HEK293 (cell line): ENCODE data around the gene CRTC2.

Source experiments
- CTCF ChIA-PET: fragments of 350-600 bp; formaldehyde crosslinking; extraction: SDS; loops from one replicate; lab custom pipeline; 2021; ENCODE audit warnings: antibody characterized with exemption; lab: Yijun Ruan, JAX
- POLR2A ChIA-PET: fragments of 300-600 bp; formaldehyde crosslinking; extraction: SDS; loops from one replicate; lab custom pipeline; 2020; ENCODE audit warnings: antibody characterized with exemption, inconsistent platforms; lab: Yijun Ruan, JAX
- H3K27ac ChIP-seq: fragments of 200-500 bp; sonication (Bioruptor generic); 2 replicates; pipeline ENCODE4 v1.5.1; 2014; ENCODE audit warnings: low read depth, low read length, control low read depth, inconsistent platforms; ENCODE audit errors: extremely low read depth
- H3K36me3 ChIP-seq, 2 experiments: fragments of 200-500 bp in 1 of 2; sonication (Bioruptor generic) in 1 of 2; 1 replicate in 1 of 2; 2 replicates in 1 of 2; pipeline ENCODE4 v1.5.1; 2014 to 2017; ENCODE audit warnings: inconsistent platforms in 2 of 2, low read length in 2 of 2; ENCODE audit not compliant: control insufficient read depth in 2 of 2, insufficient read depth in 1 of 2
- H3K4me1 ChIP-seq: fragments of 200-500 bp; sonication (Bioruptor generic); 2 replicates; pipeline ENCODE4 v1.5.1; 2014; ENCODE audit warnings: mild to moderate bottlenecking, low read length, inconsistent platforms; ENCODE audit not compliant: control insufficient read depth, insufficient read depth
- H3K4me3 ChIP-seq: 2 replicates; pipeline ENCODE4 v1.5.1; 2011; ENCODE audit warnings: low read depth, mild to moderate bottlenecking, control low read depth, low read length, moderate library complexity
- H3K9me3 ChIP-seq: fragments of 200-500 bp; sonication (Bioruptor generic); 2 replicates; pipeline ENCODE4 v1.5.1; 2014; ENCODE audit warnings: low read depth, low read length, inconsistent platforms; ENCODE audit not compliant: control insufficient read depth, insufficient read depth
- KLF9 ChIP-seq: fragments of 450-650 bp; formaldehyde crosslinking; IDR thresholded peaks from 2 replicates; pipeline ENCODE4 v1.5.1; 2016; ENCODE audit warnings: missing biosample characterization, missing genetic modification characterization, low read depth
- MEIS1 ChIP-seq: sonication (generic); formaldehyde crosslinking; IDR thresholded peaks from 2 replicates; pipeline ENCODE4 v1.8.1; 2022; ENCODE audit warnings: missing genetic modification reagents, mild to moderate bottlenecking, borderline replicate concordance
- OSR2 ChIP-seq: fragments of 450-650 bp; formaldehyde crosslinking; IDR thresholded peaks from 2 replicates; pipeline ENCODE4 v1.5.1; 2016; ENCODE audit warnings: missing biosample characterization, missing genetic modification characterization
- SCRT1 ChIP-seq: fragments of 450-650 bp; formaldehyde crosslinking; IDR thresholded peaks from 2 replicates; pipeline ENCODE4 v1.5.1; 2016; ENCODE audit warnings: missing biosample characterization, missing genetic modification characterization, borderline replicate concordance
- SP3 ChIP-seq: fragments of 450-650 bp; formaldehyde crosslinking; IDR thresholded peaks from 2 replicates; pipeline ENCODE4 v1.5.1; 2016; ENCODE audit warnings: missing biosample characterization, missing genetic modification characterization
- ZEB2 ChIP-seq: fragments of 450-650 bp; formaldehyde crosslinking; IDR thresholded peaks from 2 replicates; pipeline ENCODE4 v1.5.1; 2016; ENCODE audit warnings: missing biosample characterization, missing genetic modification characterization
- ZFHX2 ChIP-seq: fragments of 450-650 bp; formaldehyde crosslinking; conservative IDR thresholded peaks from 2 replicates; pipeline ENCODE4 v1.5.1; 2016; ENCODE audit warnings: missing biosample characterization, missing genetic modification characterization
- ZNF112 ChIP-seq: fragments of 450-650 bp; formaldehyde crosslinking; IDR thresholded peaks from 2 replicates; pipeline ENCODE4 v1.5.0; 2017; ENCODE audit warnings: missing biosample characterization, missing genetic modification characterization
- ZNF146 ChIP-seq: fragments of 450-650 bp; formaldehyde crosslinking; IDR thresholded peaks from 2 replicates; pipeline ENCODE4 v1.5.1; 2016; ENCODE audit warnings: missing biosample characterization, missing genetic modification characterization
- ZNF202 ChIP-seq: fragments of 450-650 bp; formaldehyde crosslinking; IDR thresholded peaks from 2 replicates; pipeline ENCODE4 v1.5.1; 2016; ENCODE audit warnings: missing biosample characterization, missing genetic modification characterization, borderline replicate concordance
- ZNF529 ChIP-seq: fragments of 450-650 bp; formaldehyde crosslinking; IDR thresholded peaks from 2 replicates; pipeline ENCODE4 v1.5.1; 2017; ENCODE audit warnings: missing genetic modification characterization, missing biosample characterization; ENCODE audit not compliant: insufficient replicate concordance
- ZNF544 ChIP-seq: fragments of 450-650 bp; formaldehyde crosslinking; IDR thresholded peaks from 2 replicates; pipeline ENCODE4 v1.5.0; 2017; ENCODE audit warnings: missing biosample characterization, missing genetic modification characterization
- ZNF555 ChIP-seq: fragments of 450-650 bp; formaldehyde crosslinking; conservative IDR thresholded peaks from 2 replicates; pipeline ENCODE4 v1.5.1; 2017; ENCODE audit warnings: missing biosample characterization, mild to moderate bottlenecking, missing genetic modification characterization, inconsistent platforms
- ZNF600 ChIP-seq: fragments of 450-650 bp; formaldehyde crosslinking; IDR thresholded peaks from 2 replicates; pipeline ENCODE4 v1.5.1; 2016; ENCODE audit warnings: missing biosample characterization, missing genetic modification characterization
- ZNF837 ChIP-seq: fragments of 450-650 bp; formaldehyde crosslinking; IDR thresholded peaks from 2 replicates; pipeline ENCODE4 v1.5.1; 2016; ENCODE audit warnings: missing biosample characterization, missing genetic modification characterization
- ZSCAN16 ChIP-seq: fragments of 450-650 bp; formaldehyde crosslinking; IDR thresholded peaks from 2 replicates; pipeline ENCODE4 v1.5.1; 2016; ENCODE audit warnings: missing biosample characterization, missing genetic modification characterization
- TF ChIP-seq, protein P1 (sequence below): fragments of 450-650 bp; IDR thresholded peaks from 2 replicates; pipeline ENCODE4 v1.5.1; 2018; ENCODE audit warnings: missing biosample characterization, missing genetic modification characterization
- TF ChIP-seq, protein P2 (sequence below): fragments of 450-650 bp; formaldehyde crosslinking; IDR thresholded peaks from 2 replicates; pipeline ENCODE4 v1.5.1; 2017; ENCODE audit warnings: missing biosample characterization, missing genetic modification characterization
- TF ChIP-seq, protein P3 (sequence below): fragments of 450-650 bp; formaldehyde crosslinking; IDR thresholded peaks from 2 replicates; pipeline ENCODE4 v1.5.1; 2016; ENCODE audit warnings: missing biosample characterization, missing genetic modification characterization
- TF ChIP-seq, protein P4 (sequence below): fragments of 450-650 bp; formaldehyde crosslinking; IDR thresholded peaks from 2 replicates; pipeline ENCODE4 v1.5.1; 2016; ENCODE audit warnings: missing biosample characterization, missing genetic modification characterization, borderline replicate concordance

CRTC2 gene

DNA sequence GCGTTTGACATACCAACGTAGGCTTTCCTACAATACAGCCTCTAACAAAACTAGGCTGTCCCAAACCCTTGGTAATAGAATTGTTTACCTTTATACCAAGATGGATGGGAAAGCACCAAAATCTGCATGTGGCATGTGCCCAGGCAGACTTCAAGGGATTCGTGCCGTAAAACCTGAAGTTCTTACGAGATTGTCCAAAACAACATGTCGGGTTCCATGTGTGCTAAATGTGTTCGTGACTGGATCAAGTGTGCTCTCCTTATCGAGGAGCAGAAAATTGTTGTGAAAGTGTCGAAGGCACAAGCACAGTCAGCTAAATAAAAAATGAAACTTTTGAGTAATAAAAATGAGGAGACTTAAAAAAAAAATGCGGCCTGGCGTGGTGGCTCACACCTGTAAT lies 37.2 kb upstream of the CRTC2 start:
- Histone ChIP-seq H3K4me3 (no peak overlapping the region), H3K27ac (no peak overlapping the region), H3K4me1 (no peaks in the 10 kb centered on the region), H3K9me3 (no peaks in the 10 kb centered on the region), H3K36me3 (peaks cover 34 to 45% of the 10 kb centered on the region in 2 experiments)
- CTCF ChIA-PET, result interaction anchor here (0.6 to 0.9 kb wide), 4 partner anchors 9 to 247 kb away, joined by 3 to 5 read pairs (median 3); partner anchors contain the start of gene RAB13
- no peak for TF ChIP-seq SP3 (tag by site-specific recombination)
- no peak for TF ChIP-seq ZNF600 (tag by site-specific recombination)
- TF ChIP-seq ZNF112 (tag by site-specific recombination), result no peak
- no peak for TF ChIP-seq ZSCAN16 (tag by site-specific recombination)
- TF ChIP-seq, protein P1, sequence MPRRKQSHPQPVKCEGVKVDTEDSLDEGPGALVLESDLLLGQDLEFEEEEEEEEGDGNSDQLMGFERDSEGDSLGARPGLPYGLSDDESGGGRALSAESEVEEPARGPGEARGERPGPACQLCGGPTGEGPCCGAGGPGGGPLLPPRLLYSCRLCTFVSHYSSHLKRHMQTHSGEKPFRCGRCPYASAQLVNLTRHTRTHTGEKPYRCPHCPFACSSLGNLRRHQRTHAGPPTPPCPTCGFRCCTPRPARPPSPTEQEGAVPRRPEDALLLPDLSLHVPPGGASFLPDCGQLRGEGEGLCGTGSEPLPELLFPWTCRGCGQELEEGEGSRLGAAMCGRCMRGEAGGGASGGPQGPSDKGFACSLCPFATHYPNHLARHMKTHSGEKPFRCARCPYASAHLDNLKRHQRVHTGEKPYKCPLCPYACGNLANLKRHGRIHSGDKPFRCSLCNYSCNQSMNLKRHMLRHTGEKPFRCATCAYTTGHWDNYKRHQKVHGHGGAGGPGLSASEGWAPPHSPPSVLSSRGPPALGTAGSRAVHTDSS (tag by site-specific recombination), result no peak
- TF ChIP-seq ZNF544 (tag by site-specific recombination), result no peak
- TF ChIP-seq, protein P2, sequence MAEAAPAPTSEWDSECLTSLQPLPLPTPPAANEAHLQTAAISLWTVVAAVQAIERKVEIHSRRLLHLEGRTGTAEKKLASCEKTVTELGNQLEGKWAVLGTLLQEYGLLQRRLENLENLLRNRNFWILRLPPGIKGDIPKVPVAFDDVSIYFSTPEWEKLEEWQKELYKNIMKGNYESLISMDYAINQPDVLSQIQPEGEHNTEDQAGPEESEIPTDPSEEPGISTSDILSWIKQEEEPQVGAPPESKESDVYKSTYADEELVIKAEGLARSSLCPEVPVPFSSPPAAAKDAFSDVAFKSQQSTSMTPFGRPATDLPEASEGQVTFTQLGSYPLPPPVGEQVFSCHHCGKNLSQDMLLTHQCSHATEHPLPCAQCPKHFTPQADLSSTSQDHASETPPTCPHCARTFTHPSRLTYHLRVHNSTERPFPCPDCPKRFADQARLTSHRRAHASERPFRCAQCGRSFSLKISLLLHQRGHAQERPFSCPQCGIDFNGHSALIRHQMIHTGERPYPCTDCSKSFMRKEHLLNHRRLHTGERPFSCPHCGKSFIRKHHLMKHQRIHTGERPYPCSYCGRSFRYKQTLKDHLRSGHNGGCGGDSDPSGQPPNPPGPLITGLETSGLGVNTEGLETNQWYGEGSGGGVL (tag by site-specific recombination), result no peak
- TF ChIP-seq MEIS1 (CRISPR knock-in tag), result no peak
- no peak for TF ChIP-seq SCRT1 (tag by site-specific recombination)
- TF ChIP-seq ZNF555 (tag by site-specific recombination), result no peak
- TF ChIP-seq, protein P3, sequence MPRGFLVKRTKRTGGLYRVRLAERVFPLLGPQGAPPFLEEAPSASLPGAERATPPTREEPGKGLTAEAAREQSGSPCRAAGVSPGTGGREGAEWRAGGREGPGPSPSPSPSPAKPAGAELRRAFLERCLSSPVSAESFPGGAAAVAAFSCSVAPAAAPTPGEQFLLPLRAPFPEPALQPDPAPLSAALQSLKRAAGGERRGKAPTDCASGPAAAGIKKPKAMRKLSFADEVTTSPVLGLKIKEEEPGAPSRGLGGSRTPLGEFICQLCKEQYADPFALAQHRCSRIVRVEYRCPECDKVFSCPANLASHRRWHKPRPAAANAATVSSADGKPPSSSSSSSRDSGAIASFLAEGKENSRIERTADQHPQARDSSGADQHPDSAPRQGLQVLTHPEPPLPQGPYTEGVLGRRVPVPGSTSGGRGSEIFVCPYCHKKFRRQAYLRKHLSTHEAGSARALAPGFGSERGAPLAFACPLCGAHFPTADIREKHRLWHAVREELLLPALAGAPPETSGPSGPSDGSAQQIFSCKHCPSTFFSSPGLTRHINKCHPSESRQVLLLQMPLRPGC, result no peak
- no peak for TF ChIP-seq ZNF202 (tag by site-specific recombination)
- TF ChIP-seq ZNF146 (tag by site-specific recombination), result no peak
- TF ChIP-seq KLF9, result no peak
- no peak for TF ChIP-seq ZFHX2
- no peak for TF ChIP-seq OSR2 (tag by site-specific recombination)
- no peak for TF ChIP-seq ZNF837 (tag by site-specific recombination)
- TF ChIP-seq ZEB2 (tag by site-specific recombination), result no peak
- TF ChIP-seq, protein P4, sequence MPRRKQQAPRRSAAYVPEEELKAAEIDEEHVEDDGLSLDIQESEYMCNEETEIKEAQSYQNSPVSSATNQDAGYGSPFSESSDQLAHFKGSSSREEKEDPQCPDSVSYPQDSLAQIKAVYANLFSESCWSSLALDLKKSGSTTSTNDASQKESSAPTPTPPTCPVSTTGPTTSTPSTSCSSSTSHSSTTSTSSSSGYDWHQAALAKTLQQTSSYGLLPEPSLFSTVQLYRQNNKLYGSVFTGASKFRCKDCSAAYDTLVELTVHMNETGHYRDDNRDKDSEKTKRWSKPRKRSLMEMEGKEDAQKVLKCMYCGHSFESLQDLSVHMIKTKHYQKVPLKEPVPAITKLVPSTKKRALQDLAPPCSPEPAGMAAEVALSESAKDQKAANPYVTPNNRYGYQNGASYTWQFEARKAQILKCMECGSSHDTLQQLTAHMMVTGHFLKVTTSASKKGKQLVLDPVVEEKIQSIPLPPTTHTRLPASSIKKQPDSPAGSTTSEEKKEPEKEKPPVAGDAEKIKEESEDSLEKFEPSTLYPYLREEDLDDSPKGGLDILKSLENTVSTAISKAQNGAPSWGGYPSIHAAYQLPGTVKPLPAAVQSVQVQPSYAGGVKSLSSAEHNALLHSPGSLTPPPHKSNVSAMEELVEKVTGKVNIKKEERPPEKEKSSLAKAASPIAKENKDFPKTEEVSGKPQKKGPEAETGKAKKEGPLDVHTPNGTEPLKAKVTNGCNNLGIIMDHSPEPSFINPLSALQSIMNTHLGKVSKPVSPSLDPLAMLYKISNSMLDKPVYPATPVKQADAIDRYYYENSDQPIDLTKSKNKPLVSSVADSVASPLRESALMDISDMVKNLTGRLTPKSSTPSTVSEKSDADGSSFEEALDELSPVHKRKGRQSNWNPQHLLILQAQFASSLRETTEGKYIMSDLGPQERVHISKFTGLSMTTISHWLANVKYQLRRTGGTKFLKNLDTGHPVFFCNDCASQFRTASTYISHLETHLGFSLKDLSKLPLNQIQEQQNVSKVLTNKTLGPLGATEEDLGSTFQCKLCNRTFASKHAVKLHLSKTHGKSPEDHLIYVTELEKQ (tag by site-specific recombination), result no peak
- TF ChIP-seq ZNF529 (tag by site-specific recombination), result no peak
- POLR2A ChIA-PET, result interaction anchor here (0.5 to 1.2 kb wide), 3 partner anchors 16 to 158 kb away, joined by 3 to 4 read pairs (median 3); no protein-coding TSS in a partner anchor
